HepG2 (cell line): ENCODE measurements around the gene KRTAP12-2. TPM values are rescaled to one million over a fixed set of nuclear protein-coding genes. Genes with fewer than 3 reads are reported as not detected.

ENCODE experiments used
- ARID2 ChIP-seq: sonication (generic); formaldehyde crosslinking; IDR thresholded peaks from 2 replicates; pipeline ENCODE4 v1.8.1; 2022; ENCODE audit warnings: mild to moderate bottlenecking, missing genetic modification reagents, borderline replicate concordance
- ERF ChIP-seq: IDR thresholded peaks from 2 replicates; pipeline ENCODE4 v1.6.1; 2018; ENCODE audit warnings: missing biosample characterization, missing genetic modification reagents
- HDAC1 ChIP-seq: sonication (generic); formaldehyde crosslinking; IDR thresholded peaks from 2 replicates; pipeline ENCODE4 v1.5.1; 2020; ENCODE audit warnings: mild to moderate bottlenecking, missing genetic modification reagents
- JDP2 ChIP-seq: sonication (generic); formaldehyde crosslinking; IDR thresholded peaks from 2 replicates; pipeline ENCODE4 v1.8.1; 2022; ENCODE audit warnings: missing genetic modification reagents, borderline replicate concordance
- SMYD3 ChIP-seq: sonication (generic); formaldehyde crosslinking; IDR thresholded peaks from 2 replicates; pipeline ENCODE4 v1.8.1; 2023; ENCODE audit warnings: mild to moderate bottlenecking, missing genetic modification reagents
- TCF12 ChIP-seq, 2 experiments: fragments of 450-650 bp in 1 of 2; sonication (generic) in 1 of 2; formaldehyde crosslinking in 1 of 2; IDR thresholded peaks; 2 replicates each; pipeline versions ENCODE4 v1.6.1 to v1.8.0; 2017 to 2022; ENCODE audit warnings: antibody characterized with exemption in 1 of 2, mild to moderate bottlenecking in 1 of 2, missing genetic modification reagents in 1 of 2, moderate library complexity in 1 of 2
- ZMYM2 ChIP-seq: sonication (generic); formaldehyde crosslinking; IDR thresholded peaks from 2 replicates; pipeline ENCODE4 v1.8.0; 2022; ENCODE audit warnings: mild to moderate bottlenecking, missing genetic modification reagents
- ZNF350 ChIP-seq: sonication (generic); formaldehyde crosslinking; IDR thresholded peaks from 2 replicates; pipeline ENCODE4 v1.4.0; 2020; ENCODE audit warnings: mild to moderate bottlenecking, low read depth, missing genetic modification reagents, borderline replicate concordance
- ZNF543 ChIP-seq: sonication (generic); formaldehyde crosslinking; IDR thresholded peaks from 2 replicates; pipeline ENCODE4 v1.4.0; 2020; ENCODE audit warnings: mild to moderate bottlenecking, missing genetic modification reagents
- ZNF614 ChIP-seq: IDR thresholded peaks from 2 replicates; pipeline ENCODE4 v1.6.1; 2018; ENCODE audit warnings: missing biosample characterization, missing genetic modification reagents, inconsistent platforms, borderline replicate concordance
- ZNF672 ChIP-seq: sonication (generic); formaldehyde crosslinking; IDR thresholded peaks from 2 replicates; pipeline ENCODE4 v1.8.1; 2022; ENCODE audit warnings: missing genetic modification reagents
- ZNF878 ChIP-seq: sonication (generic); formaldehyde crosslinking; IDR thresholded peaks from 2 replicates; pipeline ENCODE4 v1.8.1; 2023; ENCODE audit warnings: mild to moderate bottlenecking, missing genetic modification reagents, moderate library complexity
- polyA plus RNA-seq, 8 experiments: library from polyadenylated mRNA; depleted of rRNA in 3 of 8; stranded (reverse) in 7 of 8; unstranded in 1 of 8; fragments of >200 nt; fragmentation: Illumina TruSeq in 4 of 8; extraction: Trizol in 4 of 8; gene quantifications; 2 replicates each; pipeline versions ENCODE4 v1.2.1 to v1.2.3, GENCODE V29; 2011 to 2016; ENCODE audit warnings: low read depth in 4 of 8, missing spikeins in 1 of 8, mixed read lengths in 1 of 8; ENCODE audit not compliant: insufficient read depth in 1 of 8
- total RNA-seq, 5 experiments: library from RNA; depleted of rRNA; stranded (reverse); fragments of >200 nt; fragmentation: Illumina TruSeq; extraction: Trizol; gene quantifications; 2 replicates each; pipeline ENCODE4 v1.2.3, GENCODE V29; 2016; ENCODE audit warnings: low read depth in 1 of 5
- TF ChIP-seq, protein P1 (sequence below): sonication (generic); formaldehyde crosslinking; IDR thresholded peaks from 2 replicates; pipeline ENCODE4 v1.4.0; 2020; ENCODE audit warnings: missing genetic modification reagents
- TF ChIP-seq, protein P2 (sequence below): IDR thresholded peaks from 2 replicates; pipeline ENCODE4 v1.6.1; 2016
- TF ChIP-seq, protein P3 (sequence below): sonication (generic); formaldehyde crosslinking; IDR thresholded peaks from 2 replicates; pipeline ENCODE4 v1.4.0; 2020; ENCODE audit warnings: missing genetic modification reagents, borderline replicate concordance
- TF ChIP-seq, protein P4 (sequence below): sonication (generic); formaldehyde crosslinking; IDR thresholded peaks from 2 replicates; pipeline ENCODE4 v1.8.0; 2022; ENCODE audit warnings: mild to moderate bottlenecking, missing genetic modification reagents, moderate library complexity

KRTAP12-2 gene
- total and polyA plus RNA-seq, 2 of the 13 experiments (the other 11 are each of a cell fraction or from before 2014, with no cell fraction given) = not detected

DNA sequence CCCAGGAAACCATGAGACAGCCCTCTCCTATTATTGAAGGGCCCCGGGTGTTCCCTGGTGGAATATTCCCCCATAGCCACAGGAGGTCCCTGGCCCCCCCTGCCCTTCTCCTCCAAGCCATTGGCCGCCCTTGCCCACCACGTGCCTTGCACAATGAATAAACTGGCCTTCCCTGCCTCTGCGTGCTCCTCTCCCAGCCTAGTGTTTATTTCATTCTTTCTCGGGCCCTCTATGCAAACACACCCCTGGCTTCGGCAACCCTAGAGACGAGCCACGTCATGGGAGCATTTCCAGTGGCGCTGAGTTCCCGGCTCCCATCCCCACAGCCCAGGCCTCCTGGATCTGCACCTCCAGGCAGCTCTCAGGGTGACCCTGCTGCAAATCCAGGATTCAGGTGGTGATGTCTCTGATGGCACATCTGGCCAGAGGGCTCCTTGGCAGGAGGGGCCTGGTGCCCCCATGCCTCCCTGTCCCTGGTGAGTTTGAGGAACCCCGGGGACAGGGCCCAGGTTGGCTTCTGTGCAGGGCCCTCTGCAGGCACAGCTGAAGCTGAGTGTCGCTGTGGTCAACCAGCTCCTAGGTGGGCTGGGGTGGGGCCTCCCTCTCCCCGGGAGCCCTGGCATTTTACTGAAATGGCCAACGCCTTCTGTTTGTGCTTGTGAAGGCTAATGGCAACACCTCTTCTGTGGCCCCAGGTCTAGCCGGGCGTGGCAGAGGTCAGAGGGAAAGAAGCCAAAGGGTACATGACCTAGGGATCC is 36.4 kb upstream of the KRTAP12-2 start (continued):
- peak; percentile 56; the same call in 1 of the 2 replicates for TF ChIP-seq ERF
- TF ChIP-seq, protein P1, sequence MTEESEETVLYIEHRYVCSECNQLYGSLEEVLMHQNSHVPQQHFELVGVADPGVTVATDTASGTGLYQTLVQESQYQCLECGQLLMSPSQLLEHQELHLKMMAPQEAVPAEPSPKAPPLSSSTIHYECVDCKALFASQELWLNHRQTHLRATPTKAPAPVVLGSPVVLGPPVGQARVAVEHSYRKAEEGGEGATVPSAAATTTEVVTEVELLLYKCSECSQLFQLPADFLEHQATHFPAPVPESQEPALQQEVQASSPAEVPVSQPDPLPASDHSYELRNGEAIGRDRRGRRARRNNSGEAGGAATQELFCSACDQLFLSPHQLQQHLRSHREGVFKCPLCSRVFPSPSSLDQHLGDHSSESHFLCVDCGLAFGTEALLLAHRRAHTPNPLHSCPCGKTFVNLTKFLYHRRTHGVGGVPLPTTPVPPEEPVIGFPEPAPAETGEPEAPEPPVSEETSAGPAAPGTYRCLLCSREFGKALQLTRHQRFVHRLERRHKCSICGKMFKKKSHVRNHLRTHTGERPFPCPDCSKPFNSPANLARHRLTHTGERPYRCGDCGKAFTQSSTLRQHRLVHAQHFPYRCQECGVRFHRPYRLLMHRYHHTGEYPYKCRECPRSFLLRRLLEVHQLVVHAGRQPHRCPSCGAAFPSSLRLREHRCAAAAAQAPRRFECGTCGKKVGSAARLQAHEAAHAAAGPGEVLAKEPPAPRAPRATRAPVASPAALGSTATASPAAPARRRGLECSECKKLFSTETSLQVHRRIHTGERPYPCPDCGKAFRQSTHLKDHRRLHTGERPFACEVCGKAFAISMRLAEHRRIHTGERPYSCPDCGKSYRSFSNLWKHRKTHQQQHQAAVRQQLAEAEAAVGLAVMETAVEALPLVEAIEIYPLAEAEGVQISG (CRISPR knock-in tag) = 0 out of 2 replicates have a peak, but pooled peaks have one; percentile 30
- TF ChIP-seq, protein P2, sequence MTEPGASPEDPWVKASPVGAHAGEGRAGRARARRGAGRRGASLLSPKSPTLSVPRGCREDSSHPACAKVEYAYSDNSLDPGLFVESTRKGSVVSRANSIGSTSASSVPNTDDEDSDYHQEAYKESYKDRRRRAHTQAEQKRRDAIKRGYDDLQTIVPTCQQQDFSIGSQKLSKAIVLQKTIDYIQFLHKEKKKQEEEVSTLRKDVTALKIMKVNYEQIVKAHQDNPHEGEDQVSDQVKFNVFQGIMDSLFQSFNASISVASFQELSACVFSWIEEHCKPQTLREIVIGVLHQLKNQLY (CRISPR knock-in tag) = no peak
- peak; percentile 62; the same call in 1 of the 2 replicates for TF ChIP-seq ZNF350 (CRISPR knock-in tag)
- 0 out of 2 replicates have a peak, but pooled peaks have one; percentile 26 for TF ChIP-seq ZNF614 (CRISPR knock-in tag)
- no peak for TF ChIP-seq SMYD3 (CRISPR knock-in tag)
- TF ChIP-seq ZNF672 = no peak
- no peak for TF ChIP-seq TCF12 (IDR thresholded peaks at IDR 0.05)
- TF ChIP-seq TCF12 (CRISPR knock-in tag; IDR thresholded peaks at IDR 0.05) = no peak
- TF ChIP-seq ARID2 (CRISPR knock-in tag) = no peak
- no peak for TF ChIP-seq JDP2 (CRISPR knock-in tag)
- TF ChIP-seq, protein P3, sequence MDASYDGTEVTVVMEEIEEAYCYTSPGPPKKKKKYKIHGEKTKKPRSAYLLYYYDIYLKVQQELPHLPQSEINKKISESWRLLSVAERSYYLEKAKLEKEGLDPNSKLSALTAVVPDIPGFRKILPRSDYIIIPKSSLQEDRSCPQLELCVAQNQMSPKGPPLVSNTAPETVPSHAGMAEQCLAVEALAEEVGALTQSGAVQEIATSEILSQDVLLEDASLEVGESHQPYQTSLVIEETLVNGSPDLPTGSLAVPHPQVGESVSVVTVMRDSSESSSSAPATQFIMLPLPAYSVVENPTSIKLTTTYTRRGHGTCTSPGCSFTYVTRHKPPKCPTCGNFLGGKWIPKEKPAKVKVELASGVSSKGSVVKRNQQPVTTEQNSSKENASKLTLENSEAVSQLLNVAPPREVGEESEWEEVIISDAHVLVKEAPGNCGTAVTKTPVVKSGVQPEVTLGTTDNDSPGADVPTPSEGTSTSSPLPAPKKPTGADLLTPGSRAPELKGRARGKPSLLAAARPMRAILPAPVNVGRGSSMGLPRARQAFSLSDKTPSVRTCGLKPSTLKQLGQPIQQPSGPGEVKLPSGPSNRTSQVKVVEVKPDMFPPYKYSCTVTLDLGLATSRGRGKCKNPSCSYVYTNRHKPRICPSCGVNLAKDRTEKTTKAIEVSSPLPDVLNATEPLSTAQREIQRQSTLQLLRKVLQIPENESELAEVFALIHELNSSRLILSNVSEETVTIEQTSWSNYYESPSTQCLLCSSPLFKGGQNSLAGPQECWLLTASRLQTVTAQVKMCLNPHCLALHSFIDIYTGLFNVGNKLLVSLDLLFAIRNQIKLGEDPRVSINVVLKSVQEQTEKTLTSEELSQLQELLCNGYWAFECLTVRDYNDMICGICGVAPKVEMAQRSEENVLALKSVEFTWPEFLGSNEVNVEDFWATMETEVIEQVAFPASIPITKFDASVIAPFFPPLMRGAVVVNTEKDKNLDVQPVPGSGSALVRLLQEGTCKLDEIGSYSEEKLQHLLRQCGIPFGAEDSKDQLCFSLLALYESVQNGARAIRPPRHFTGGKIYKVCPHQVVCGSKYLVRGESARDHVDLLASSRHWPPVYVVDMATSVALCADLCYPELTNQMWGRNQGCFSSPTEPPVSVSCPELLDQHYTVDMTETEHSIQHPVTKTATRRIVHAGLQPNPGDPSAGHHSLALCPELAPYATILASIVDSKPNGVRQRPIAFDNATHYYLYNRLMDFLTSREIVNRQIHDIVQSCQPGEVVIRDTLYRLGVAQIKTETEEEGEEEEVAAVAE (CRISPR knock-in tag) = 0 out of 2 replicates have a peak, but pooled peaks have one; percentile 50
- peak; percentile 46; the same call in 1 of the 2 replicates for TF ChIP-seq HDAC1
- no peak for TF ChIP-seq ZMYM2 (CRISPR knock-in tag)
- TF ChIP-seq, protein P4, sequence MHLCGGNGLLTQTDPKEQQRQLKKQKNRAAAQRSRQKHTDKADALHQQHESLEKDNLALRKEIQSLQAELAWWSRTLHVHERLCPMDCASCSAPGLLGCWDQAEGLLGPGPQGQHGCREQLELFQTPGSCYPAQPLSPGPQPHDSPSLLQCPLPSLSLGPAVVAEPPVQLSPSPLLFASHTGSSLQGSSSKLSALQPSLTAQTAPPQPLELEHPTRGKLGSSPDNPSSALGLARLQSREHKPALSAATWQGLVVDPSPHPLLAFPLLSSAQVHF = 0 out of 2 replicates have a peak, but pooled peaks have one; percentile 26
- TF ChIP-seq ZNF878 (CRISPR knock-in tag) = peak; percentile 91; the same call in 1 of the 2 replicates
- TF ChIP-seq ZNF543 (CRISPR knock-in tag) = no peak
